Peyer's patch (tissue), 4 donors: Measurements from ENCODE around the gene NELL1. TPM values are rescaled to one million over a fixed set of nuclear protein-coding genes. Genes with fewer than 3 reads are reported as not detected.

Experiments used
- DNase-seq, 3 donors: peaks; one replicate each; pipeline ENCODE4 v3.0.0-alpha.2; 2017 to 2019
- H3K27ac ChIP-seq, 4 donors: fragments of 200-600 bp; sonication (generic); one replicate each; pipeline ENCODE4 v1.5.1; 2016 to 2019
- H3K27me3 ChIP-seq, 2 donors: fragments of 200-600 bp; sonication (generic); one replicate each; pipeline ENCODE4 v1.5.1; 2019
- H3K36me3 ChIP-seq, 3 donors: fragments of 200-600 bp; sonication (generic); one replicate each; pipeline ENCODE4 v1.5.1; 2016 to 2019
- H3K4me1 ChIP-seq, 4 donors: fragments of 200-600 bp; sonication (generic); one replicate each; pipeline ENCODE4 v1.5.1; 2016 to 2019
- H3K4me3 ChIP-seq, 4 donors: fragments of 200-600 bp; sonication (generic); 1 replicate in 3 of 4; 2 replicates in 1 of 4; pipeline ENCODE4 v1.5.1; 2016 to 2019; ENCODE audit warnings: mild to moderate bottlenecking in 1 of 4
- H3K9me3 ChIP-seq, 4 donors: fragments of 200-600 bp; sonication (generic); one replicate each; pipeline ENCODE4 v1.5.1; 2016 to 2019; ENCODE audit warnings: mild to moderate bottlenecking in 1 of 4
- POLR2A ChIP-seq, 2 donors: fragments of 450-650 bp; IDR thresholded peaks; one replicate each; pipeline ENCODE4 v1.5.1; 2017; ENCODE audit warnings: antibody characterized with exemption in 2 of 2, mild to moderate bottlenecking in 2 of 2, moderate library complexity in 2 of 2
- total RNA-seq, 4 donors: library from RNA; depleted of rRNA; stranded (reverse); fragments of >200 nt; gene quantifications; one replicate each; pipeline ENCODE4 v1.1.0, GENCODE V29; 2016
- TF ChIP-seq, protein P1 (sequence below), 6 experiments: fragments of 450-650 bp in 4 of 6; fragments of 200-600 bp in 2 of 6; sonication (generic) in 1 of 6; IDR thresholded peaks; one replicate each; pipeline ENCODE4 v1.5.1; 2017 to 2019; ENCODE audit warnings: antibody characterized with exemption in 6 of 6, mild to moderate bottlenecking in 3 of 6, moderate library complexity in 1 of 6

NELL1 gene
- total RNA-seq, 4 donors from 2014 or later: not detected

DNA sequence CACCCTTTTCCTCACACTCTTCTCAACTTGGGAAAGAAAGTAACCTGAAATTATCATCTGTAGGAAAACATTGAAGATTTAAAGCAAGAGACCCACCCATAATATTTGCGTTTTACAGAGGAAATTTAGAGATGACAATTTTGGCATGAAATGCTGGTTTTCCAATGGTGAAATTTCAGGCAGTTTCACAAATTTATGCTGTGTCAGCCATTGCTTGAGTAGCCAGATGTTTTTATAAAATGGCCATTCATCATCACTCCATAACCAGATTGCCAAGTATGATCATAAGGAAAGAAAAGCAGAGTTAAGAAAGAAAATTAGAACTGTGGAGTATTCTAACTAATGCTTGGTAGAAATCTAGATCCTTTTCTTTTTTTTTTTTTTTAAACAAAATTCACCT lies 732.9 kb downstream of the NELL1 start:
- Histone ChIP-seq H3K36me3 (no peaks in the 10 kb centered on the region), H3K27ac (no peak overlapping the region), H3K4me1 (no peaks in the 10 kb centered on the region), H3K9me3 (no peaks in the 10 kb centered on the region), H3K27me3 (no peaks in the 10 kb centered on the region), H3K4me3 (no peak overlapping the region)
- DNase-seq: no peak
- TF ChIP-seq, protein P1, sequence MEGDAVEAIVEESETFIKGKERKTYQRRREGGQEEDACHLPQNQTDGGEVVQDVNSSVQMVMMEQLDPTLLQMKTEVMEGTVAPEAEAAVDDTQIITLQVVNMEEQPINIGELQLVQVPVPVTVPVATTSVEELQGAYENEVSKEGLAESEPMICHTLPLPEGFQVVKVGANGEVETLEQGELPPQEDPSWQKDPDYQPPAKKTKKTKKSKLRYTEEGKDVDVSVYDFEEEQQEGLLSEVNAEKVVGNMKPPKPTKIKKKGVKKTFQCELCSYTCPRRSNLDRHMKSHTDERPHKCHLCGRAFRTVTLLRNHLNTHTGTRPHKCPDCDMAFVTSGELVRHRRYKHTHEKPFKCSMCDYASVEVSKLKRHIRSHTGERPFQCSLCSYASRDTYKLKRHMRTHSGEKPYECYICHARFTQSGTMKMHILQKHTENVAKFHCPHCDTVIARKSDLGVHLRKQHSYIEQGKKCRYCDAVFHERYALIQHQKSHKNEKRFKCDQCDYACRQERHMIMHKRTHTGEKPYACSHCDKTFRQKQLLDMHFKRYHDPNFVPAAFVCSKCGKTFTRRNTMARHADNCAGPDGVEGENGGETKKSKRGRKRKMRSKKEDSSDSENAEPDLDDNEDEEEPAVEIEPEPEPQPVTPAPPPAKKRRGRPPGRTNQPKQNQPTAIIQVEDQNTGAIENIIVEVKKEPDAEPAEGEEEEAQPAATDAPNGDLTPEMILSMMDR (IDR thresholded peaks at IDR 0.05): no peak
- no peak for TF ChIP-seq POLR2A (IDR thresholded peaks at IDR 0.05)

DNA sequence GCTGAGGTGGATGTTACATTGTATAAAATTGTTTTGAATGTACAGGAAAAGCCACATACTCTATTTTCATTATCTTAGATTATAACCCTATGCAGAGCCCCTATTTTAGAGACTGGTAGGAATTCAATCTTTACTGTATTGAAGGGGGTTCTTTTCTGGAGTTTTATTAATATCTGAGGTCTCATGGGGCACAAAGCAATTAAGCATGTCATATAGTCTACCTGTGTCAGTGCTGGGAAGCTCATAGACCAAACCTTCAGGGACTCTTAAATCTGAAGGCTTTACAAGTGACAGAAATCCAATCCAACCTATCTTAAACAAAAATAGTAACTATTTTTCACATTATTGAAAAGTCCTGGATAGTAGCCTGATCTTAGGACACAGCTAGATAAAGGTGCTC lies 733.7 kb downstream of the NELL1 start:
- H3K4me1 ChIP-seq: no peaks in the 10 kb centered on the region
- no peak for DNase-seq
- no peaks in the 10 kb centered on the region for H3K9me3 ChIP-seq
- H3K4me3 ChIP-seq: no peak overlapping the region
- TF ChIP-seq, protein P1 (IDR thresholded peaks at IDR 0.05): no peak
- TF ChIP-seq POLR2A (IDR thresholded peaks at IDR 0.05): no peak
- no peaks in the 10 kb centered on the region for H3K36me3 ChIP-seq
- no peaks in the 10 kb centered on the region for H3K27me3 ChIP-seq
- H3K27ac ChIP-seq: no peak overlapping the region

DNA sequence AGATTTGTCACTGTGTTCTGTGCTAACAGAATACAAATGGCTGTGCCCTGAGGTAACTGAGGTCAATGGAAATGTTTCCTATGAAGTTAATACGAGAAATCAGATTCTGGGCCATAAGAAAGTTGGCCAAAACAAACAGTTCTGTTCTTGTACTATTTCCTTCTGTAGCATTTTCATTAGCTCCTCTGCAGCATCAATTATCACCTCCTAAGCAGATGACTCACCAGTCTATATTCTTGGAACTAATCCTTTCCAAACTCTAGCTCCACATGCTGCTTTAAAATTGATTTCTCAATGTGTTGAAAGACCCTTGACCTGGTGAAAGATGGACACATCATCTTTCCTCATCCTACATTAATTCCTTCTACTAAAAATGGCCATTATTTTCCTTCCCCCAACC lies 736.0 kb downstream of the NELL1 start:
- no peak for DNase-seq
- Histone ChIP-seq H3K36me3 (no peaks in the 10 kb centered on the region), H3K4me3 (no peak overlapping the region), H3K4me1 (no peaks in the 10 kb centered on the region), H3K9me3 (no peaks in the 10 kb centered on the region), H3K27me3 (no peaks in the 10 kb centered on the region), H3K27ac (no peak overlapping the region)
- no peak for TF ChIP-seq POLR2A (IDR thresholded peaks at IDR 0.05)
- TF ChIP-seq, protein P1 (IDR thresholded peaks at IDR 0.05): no peak

DNA sequence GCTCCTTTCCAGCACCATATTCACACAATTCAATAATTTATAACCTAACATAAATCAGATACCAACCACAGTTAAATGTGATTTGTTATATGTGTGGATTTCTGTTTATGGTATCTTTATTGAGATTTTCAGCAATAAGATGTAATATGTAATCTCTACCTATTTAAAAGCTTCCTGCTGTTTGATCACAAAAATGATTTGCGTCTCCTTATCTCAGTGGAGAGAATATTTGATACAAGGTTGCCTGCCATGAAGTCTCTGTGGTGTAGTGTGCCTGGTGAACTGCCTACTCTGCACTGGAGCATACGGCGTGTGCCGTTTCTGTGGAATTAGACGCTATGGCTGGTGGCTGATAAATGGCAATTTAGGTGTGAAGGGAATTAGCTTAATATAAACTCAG lies 741.1 kb downstream of the NELL1 start:
- Histone ChIP-seq H3K4me1 (no peaks in the 10 kb centered on the region), H3K9me3 (no peaks in the 10 kb centered on the region), H3K27ac (no peak overlapping the region), H3K36me3 (no peaks in the 10 kb centered on the region), H3K27me3 (no peaks in the 10 kb centered on the region), H3K4me3 (no peak overlapping the region)
- TF ChIP-seq POLR2A (IDR thresholded peaks at IDR 0.05): no peak
- TF ChIP-seq, protein P1 (IDR thresholded peaks at IDR 0.05): no peak
- no peak for DNase-seq

DNA sequence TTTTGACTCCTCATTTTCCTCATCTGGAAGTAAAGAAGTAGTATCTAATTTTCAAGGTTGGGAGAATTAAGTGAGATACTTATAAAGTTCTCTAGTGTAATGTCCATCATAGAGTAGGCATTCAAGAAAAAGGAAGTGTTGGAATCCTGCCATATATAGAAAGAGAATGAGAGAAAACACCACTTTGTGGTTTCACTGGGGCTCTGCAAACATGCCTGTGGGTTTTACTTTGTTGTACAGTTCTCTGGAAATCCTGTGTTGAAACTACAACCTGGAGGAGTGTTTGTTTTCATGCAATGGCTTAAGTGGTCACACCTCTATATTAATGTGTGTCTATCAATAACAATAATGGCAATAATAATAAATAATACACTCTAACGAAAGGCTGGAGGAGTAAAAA lies 741.7 kb downstream of the NELL1 start:
- TF ChIP-seq, protein P1 (IDR thresholded peaks at IDR 0.05): no peak
- no peak for DNase-seq
- no peaks in the 10 kb centered on the region for H3K4me1 ChIP-seq

DNA sequence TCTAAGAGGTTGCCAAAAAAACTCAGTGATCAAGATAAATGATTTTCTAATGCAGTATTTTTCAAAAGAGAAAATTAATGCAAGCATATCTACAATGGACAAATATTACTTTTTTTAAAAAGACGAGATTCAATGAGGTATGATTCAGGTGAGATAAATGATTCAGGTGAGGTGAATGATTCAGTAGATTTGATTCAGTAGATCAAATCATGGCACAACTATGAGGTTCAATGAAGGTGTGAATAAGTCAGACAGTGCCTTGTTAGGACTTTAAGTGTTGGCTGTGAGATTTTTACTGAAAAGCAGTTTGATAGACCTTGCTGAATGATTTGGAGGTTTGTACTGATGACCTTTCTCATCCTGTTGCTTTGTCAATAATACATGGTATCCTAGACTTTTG lies 742.2 kb downstream of the NELL1 start:
- no peaks in the 10 kb centered on the region for H3K27me3 ChIP-seq
- no peak overlapping the region for H3K4me3 ChIP-seq
- no peak for DNase-seq
- H3K36me3 ChIP-seq: no peaks in the 10 kb centered on the region
- no peaks in the 10 kb centered on the region for H3K9me3 ChIP-seq
- no peak for TF ChIP-seq POLR2A (IDR thresholded peaks at IDR 0.05)
- TF ChIP-seq, protein P1 (IDR thresholded peaks at IDR 0.05): no peak
- H3K4me1 ChIP-seq: no peaks in the 10 kb centered on the region
- H3K27ac ChIP-seq: no peak overlapping the region

More for the DNA sequence above, 741.7 kb downstream of the NELL1 start:
- Histone ChIP-seq H3K9me3 (no peaks in the 10 kb centered on the region), H3K27ac (no peak overlapping the region), H3K4me3 (no peak overlapping the region), H3K36me3 (no peaks in the 10 kb centered on the region), H3K27me3 (no peaks in the 10 kb centered on the region)
